Body of pancreas (tissue), 4 donors: Measurements from ENCODE around the gene UTP15.
A peak's percentile ranks its signal among the peaks of the same experiment; 100 is the strongest.

Experiments
- POLR2A ChIP-seq, 3 donors: fragments of 450-650 bp; IDR thresholded peaks; one replicate each; pipeline ENCODE4 v1.6.1; 2016; ENCODE audit warnings: antibody characterized with exemption in 3 of 3, mild to moderate bottlenecking in 2 of 3
- TF ChIP-seq, protein P1 (sequence below), 7 experiments: fragments of 450-650 bp in 4 of 7; fragments of 200-600 bp in 3 of 7; sonication (generic) in 3 of 7; IDR thresholded peaks; one replicate each; pipeline ENCODE4 v1.5.1; 2016 to 2019; ENCODE audit warnings: antibody characterized with exemption in 7 of 7

- TF ChIP-seq, protein P1, sequence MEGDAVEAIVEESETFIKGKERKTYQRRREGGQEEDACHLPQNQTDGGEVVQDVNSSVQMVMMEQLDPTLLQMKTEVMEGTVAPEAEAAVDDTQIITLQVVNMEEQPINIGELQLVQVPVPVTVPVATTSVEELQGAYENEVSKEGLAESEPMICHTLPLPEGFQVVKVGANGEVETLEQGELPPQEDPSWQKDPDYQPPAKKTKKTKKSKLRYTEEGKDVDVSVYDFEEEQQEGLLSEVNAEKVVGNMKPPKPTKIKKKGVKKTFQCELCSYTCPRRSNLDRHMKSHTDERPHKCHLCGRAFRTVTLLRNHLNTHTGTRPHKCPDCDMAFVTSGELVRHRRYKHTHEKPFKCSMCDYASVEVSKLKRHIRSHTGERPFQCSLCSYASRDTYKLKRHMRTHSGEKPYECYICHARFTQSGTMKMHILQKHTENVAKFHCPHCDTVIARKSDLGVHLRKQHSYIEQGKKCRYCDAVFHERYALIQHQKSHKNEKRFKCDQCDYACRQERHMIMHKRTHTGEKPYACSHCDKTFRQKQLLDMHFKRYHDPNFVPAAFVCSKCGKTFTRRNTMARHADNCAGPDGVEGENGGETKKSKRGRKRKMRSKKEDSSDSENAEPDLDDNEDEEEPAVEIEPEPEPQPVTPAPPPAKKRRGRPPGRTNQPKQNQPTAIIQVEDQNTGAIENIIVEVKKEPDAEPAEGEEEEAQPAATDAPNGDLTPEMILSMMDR (IDR thresholded peaks at IDR 0.05) = peak in 1 of 7 experiments; percentile 7
- peak; percentile 62 to 73 (median 66) for TF ChIP-seq POLR2A (IDR thresholded peaks at IDR 0.05)
Observed at GRCh38 chr5:73625944-73626811, 60.6 kb downstream of the UTP15 start, which contains the start of gene ARHGEF28.
